ENCODE measurements around the gene RUSC2.
A peak's percentile ranks its signal among the peaks of the same experiment; 100 is the strongest.
"Not testable (repeated sequence)": the region's sequence is repeated elsewhere in the genome, so short reads cannot be mapped to it uniquely, and the experiment has no call there.

RUSC2 gene

GRCh38 chr9:35521708-35522107 is 31.8 kb downstream of the RUSC2 start:
- no peak overlapping the region for H3K4me3 Mint-ChIP-seq
- H3K27ac Mint-ChIP-seq, result no peak overlapping the region
- H3K9me3 Mint-ChIP-seq, result no peaks in the 10 kb centered on the region
- no peak for TF ChIP-seq CTCF (IDR thresholded peaks at IDR 0.05)
- DNase-seq, result no peak
- peaks cover 3% of the 10 kb centered on the region for H3K27me3 Mint-ChIP-seq (ENCODE audit: low read depth, poor library complexity)
- H3K4me1 Mint-ChIP-seq, result peaks cover 48% of the 10 kb centered on the region
- no peaks in the 10 kb centered on the region for H3K36me3 Mint-ChIP-seq (ENCODE audit: low read depth)

GRCh38 chr9:35522187-35522586 is 32.3 kb downstream of the RUSC2 start:
- Mint-ChIP-seq H3K4me1 (peaks cover 44% of the 10 kb centered on the region), H3K27ac (no peak overlapping the region), H3K36me3 (ENCODE audit: low read depth) (no peaks in the 10 kb centered on the region), H3K9me3 (no peaks in the 10 kb centered on the region), H3K4me3 (no peak overlapping the region), H3K27me3 (ENCODE audit: low read depth, poor library complexity) (peaks cover 3% of the 10 kb centered on the region)
- no peak for TF ChIP-seq CTCF (IDR thresholded peaks at IDR 0.05)
- no peak for DNase-seq

- TF ChIP-seq CTCF (IDR thresholded peaks at IDR 0.05), result no peak
- Mint-ChIP-seq H3K4me3 (no peak overlapping the region), H3K4me1 (peaks cover 38% of the 10 kb centered on the region), H3K27me3 (ENCODE audit: low read depth, poor library complexity) (peaks cover 3% of the 10 kb centered on the region), H3K9me3 (no peaks in the 10 kb centered on the region), H3K27ac (no peak overlapping the region), H3K36me3 (ENCODE audit: low read depth) (no peaks in the 10 kb centered on the region)
- no peak for DNase-seq
Measured at GRCh38 chr9:35522700-35523099, 32.8 kb downstream of the RUSC2 start.

- DNase-seq; H3K36me3 Mint-ChIP-seq (ENCODE audit: low read depth); H3K9me3 Mint-ChIP-seq; H3K27me3 Mint-ChIP-seq (ENCODE audit: low read depth, poor library complexity); H3K27ac Mint-ChIP-seq; H3K4me3 Mint-ChIP-seq: not testable (repeated sequence)
- peaks cover 30% of the 10 kb centered on the region for H3K4me1 Mint-ChIP-seq
Measured at GRCh38 chr9:35523556-35523955, 33.6 kb downstream of the RUSC2 start.

GRCh38 chr9:35526087-35526801 is 36.3 kb downstream of the RUSC2 start:
- Mint-ChIP-seq H3K27ac (no peak overlapping the region), H3K9me3 (no peaks in the 10 kb centered on the region), H3K36me3 (ENCODE audit: low read depth) (no peaks in the 10 kb centered on the region), H3K27me3 (ENCODE audit: low read depth, poor library complexity) (peaks cover 3% of the 10 kb centered on the region), H3K4me3 (no peak overlapping the region), H3K4me1 (peaks cover 18% of the 10 kb centered on the region)
- TF ChIP-seq CTCF (IDR thresholded peaks at IDR 0.05), result no peak
- no peak for DNase-seq

- Mint-ChIP-seq H3K27ac (peak overlapping the region; percentile 81), H3K4me1 (peaks cover 14% of the 10 kb centered on the region), H3K27me3 (ENCODE audit: low read depth, poor library complexity) (peaks cover 3% of the 10 kb centered on the region), H3K36me3 (ENCODE audit: low read depth) (peaks cover 9% of the 10 kb centered on the region), H3K9me3 (peaks cover 18% of the 10 kb centered on the region), H3K4me3 (no peak overlapping the region)
- no peak for TF ChIP-seq CTCF (IDR thresholded peaks at IDR 0.05)
- DNase-seq, result no peak
Measured at GRCh38 chr9:35529161-35529823, 39.4 kb downstream of the RUSC2 start.

Data from nephron progenitor cell (in vitro differentiated cells).